Measurements from ENCODE around the gene BCR.
"Not testable (repeated sequence)": the region's sequence is repeated elsewhere in the genome, so short reads cannot be mapped to it uniquely, and the experiment has no call there.

The BCR gene

GRCh38 chr22:23291806-23292452 lies 111.6 kb downstream of the BCR start:
- DNase-seq: no peak

- DNase-seq: no peak
Observed at GRCh38 chr22:23292453-23293350, 112.4 kb downstream of the BCR start.

GRCh38 chr22:23293720-23294119 lies 113.4 kb downstream of the BCR start:
- no peak for DNase-seq

- no peak for DNase-seq
Observed at GRCh38 chr22:23294221-23294620, 113.9 kb downstream of the BCR start.

GRCh38 chr22:23300476-23300875 lies 120.2 kb downstream of the BCR start:
- DNase-seq: no peak

GRCh38 chr22:23301591-23301990 lies 121.3 kb downstream of the BCR start:
- no peak for DNase-seq

GRCh38 chr22:23302171-23303002 lies 122.1 kb downstream of the BCR start:
- no peak for DNase-seq

GRCh38 chr22:23305321-23305910 lies 125.1 kb downstream of the BCR start:
- no peak for DNase-seq

- DNase-seq: no peak
Observed at GRCh38 chr22:23305922-23306374, 125.6 kb downstream of the BCR start.

- no peak for DNase-seq
Observed at GRCh38 chr22:23306438-23306921, 126.2 kb downstream of the BCR start.

- DNase-seq: no peak
Observed at GRCh38 chr22:23306926-23307325, 126.6 kb downstream of the BCR start.

- DNase-seq: not testable (repeated sequence)
Observed at GRCh38 chr22:23307511-23307910, 127.2 kb downstream of the BCR start.

GRCh38 chr22:23309261-23309660 lies 129.0 kb downstream of the BCR start:
- not testable (repeated sequence) for DNase-seq

GRCh38 chr22:23310443-23311097 lies 130.3 kb downstream of the BCR start:
- not testable (repeated sequence) for DNase-seq

GRCh38 chr22:23311635-23312420 lies 131.5 kb downstream of the BCR start:
- DNase-seq: not testable (repeated sequence)

- DNase-seq: no peak
Observed at GRCh38 chr22:23313791-23314567, 133.7 kb downstream of the BCR start.

GRCh38 chr22:23315341-23315917 lies 135.1 kb downstream of the BCR start:
- peak in 4 of 5 experiments; percentile 20 to 63 (median 30) for DNase-seq

- not testable (repeated sequence) for DNase-seq
Observed at GRCh38 chr22:23316596-23316995, 136.3 kb downstream of the BCR start.

GRCh38 chr22:23318316-23318715 lies 138.0 kb downstream of the BCR start:
- DNase-seq: not testable (repeated sequence)
